ENCODE results near the gene OXGR1.

DNA sequence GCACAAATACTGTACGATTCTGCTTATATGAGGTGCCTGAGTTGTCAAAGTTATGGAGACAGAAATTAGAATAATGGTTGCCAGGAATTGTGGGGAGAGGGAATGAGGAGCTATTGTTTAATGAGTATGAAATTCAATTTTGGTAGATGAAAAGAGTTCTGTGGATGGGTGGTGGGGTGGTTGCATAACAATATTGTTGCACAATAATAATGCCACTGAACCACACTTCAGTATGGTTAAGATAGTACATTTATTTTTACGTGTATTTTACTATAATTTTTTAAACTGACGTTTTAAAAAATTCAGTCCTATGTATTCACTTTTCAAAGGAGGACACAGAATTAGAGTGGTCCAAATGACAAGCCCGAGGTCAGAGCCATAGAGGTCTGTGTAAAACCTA lies 1.8 kb upstream of the OXGR1 start:
- TF ChIP-seq EZH2phosphoT487 (IDR thresholded peaks at IDR 0.05; ENCODE audit: low read depth, severe bottlenecking, unreplicated experiment) (no peak), CTCF (IDR thresholded peaks at IDR 0.05; ENCODE audit: poor library complexity) (no peak), EZH2 (IDR thresholded peaks at IDR 0.05; ENCODE audit: borderline replicate concordance) (no peak)
